Stimulated activated naive CD4-positive, alpha-beta T cell (primary cell): ENCODE data around the gene CDCP2.
"Not testable (repeated sequence)": the region's sequence is repeated elsewhere in the genome, so short reads cannot be mapped to it uniquely, and the experiment has no call there.

Source experiments
- DNase-seq, 6 experiments: peaks; one replicate each; lab custom pipeline; 2025; lab: John Stamatoyannopoulos, UW

Gene CDCP2

DNA sequence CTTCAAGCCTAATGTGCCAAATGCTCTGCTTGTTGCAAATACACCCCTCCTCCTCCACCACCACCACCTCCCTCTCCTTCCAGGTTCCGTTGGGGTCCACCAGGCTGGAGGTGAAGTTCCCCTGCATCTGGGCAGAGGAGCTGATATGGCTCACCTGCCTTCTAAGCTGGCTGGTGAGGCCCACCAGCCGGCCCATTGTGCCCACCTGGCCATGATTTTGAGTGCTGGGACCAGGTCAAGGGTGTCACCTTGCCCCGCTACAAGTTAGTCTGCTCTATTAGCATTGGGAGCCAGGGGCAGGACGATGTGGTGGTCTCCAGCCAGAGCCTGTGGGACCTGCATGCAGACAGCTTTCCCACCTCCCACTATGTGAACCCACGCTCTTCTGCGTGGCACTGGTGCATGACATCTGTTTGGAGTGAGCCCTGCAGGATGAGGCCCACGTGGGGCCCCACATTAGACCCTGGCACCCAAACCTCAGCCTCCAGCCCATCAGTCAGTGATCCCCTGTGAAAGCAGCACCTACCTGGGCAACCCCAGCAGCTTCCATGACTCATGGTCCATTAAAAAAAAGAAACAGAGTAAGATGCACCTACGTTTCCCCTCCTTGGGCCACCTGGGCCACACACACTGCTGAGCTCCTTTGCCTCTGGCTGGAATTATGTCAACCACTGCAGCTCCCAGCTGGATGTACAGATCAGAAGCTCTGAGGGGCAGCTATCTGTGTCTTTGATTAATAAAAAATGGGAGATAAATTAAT is 15.6 kb upstream of the CDCP2 start:
- DNase-seq: no peak

- no peak for DNase-seq
These were observed 14.8 kb upstream of the CDCP2 start for GRCh38 chr1:54167422-54168139.

DNA sequence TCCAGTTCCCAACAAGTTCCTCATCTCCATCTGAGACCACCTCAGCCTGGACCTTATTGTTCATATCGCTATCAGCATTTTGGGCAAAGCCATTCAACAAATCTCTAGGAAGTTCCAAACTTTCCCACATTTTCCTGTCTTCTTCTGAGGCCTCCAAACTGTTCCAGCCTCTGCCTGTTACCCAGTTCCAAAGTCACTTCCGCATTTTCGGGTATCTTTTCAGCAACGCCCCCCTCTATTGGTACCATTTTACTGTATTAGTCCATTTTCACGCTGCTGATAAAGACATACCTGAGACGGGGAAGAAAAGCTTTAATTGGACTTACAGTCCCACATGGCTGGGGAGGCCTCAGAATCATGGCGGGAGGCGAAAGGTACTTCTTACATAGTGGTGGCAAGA is 13.6 kb upstream of the CDCP2 start:
- DNase-seq: not testable (repeated sequence)

DNA sequence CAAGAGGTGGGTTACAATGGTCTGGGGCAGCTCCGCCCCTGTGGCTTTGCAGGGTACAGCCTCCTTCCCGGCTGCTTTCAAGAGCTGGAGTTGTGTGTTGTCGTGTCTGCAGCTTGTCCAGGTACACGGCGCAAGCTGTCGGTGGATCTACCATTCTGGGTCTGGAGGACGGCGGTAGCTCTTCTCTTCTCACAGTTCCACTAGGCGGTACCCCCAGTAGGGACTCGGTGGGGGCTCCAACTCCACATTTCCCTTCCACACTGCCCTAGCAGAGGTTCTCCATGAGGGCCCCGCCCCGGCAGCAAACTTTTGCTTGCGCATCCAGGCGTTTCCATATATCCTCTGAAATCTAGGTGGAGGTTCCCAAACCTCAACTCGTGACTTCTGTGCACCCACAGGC is 12.3 kb upstream of the CDCP2 start:
- DNase-seq: no peak

DNA sequence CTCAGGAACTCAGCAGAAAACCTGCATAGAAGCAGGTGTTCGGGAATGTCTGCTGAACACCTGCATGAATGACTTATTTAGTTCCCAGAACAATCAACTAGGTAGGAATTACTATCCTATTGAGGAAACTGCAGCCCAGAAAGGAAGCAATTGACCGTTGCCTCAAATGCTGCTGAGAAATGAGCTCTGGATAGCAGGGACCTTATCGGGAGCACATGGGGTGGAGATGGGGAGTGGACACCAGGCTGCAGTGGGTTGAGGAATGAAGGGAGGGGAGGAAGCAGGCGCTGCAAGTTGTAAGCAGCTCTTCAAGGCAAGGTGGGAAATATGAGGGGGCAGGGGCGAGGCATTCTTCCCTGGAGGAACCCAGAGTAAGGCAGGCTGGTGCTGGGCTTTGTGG is 10.8 kb upstream of the CDCP2 start:
- DNase-seq: no peak

DNA sequence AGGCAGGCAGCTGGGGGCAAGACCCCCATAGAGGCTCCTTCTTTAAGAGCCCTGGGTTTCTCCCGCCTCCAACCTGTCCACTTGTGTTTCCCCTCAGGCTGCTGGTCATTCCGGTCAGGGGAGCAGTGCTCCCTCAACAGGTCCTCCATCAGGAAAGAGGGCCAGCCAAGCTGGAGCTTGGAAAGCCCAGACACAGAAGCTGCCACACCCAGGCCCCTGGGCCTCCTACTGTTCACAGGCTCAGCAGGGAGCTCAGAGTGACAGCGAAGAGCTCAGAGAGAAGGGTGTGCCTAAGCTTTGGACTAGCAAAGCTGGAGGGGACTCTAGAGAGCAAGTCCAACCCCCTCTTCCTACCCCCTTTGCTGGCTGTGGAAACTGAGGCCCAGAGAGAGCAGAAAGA is 10.3 kb upstream of the CDCP2 start:
- no peak for DNase-seq

- DNase-seq: no peak
These were observed 8.8 kb upstream of the CDCP2 start for GRCh38 chr1:54161495-54162168.

DNA sequence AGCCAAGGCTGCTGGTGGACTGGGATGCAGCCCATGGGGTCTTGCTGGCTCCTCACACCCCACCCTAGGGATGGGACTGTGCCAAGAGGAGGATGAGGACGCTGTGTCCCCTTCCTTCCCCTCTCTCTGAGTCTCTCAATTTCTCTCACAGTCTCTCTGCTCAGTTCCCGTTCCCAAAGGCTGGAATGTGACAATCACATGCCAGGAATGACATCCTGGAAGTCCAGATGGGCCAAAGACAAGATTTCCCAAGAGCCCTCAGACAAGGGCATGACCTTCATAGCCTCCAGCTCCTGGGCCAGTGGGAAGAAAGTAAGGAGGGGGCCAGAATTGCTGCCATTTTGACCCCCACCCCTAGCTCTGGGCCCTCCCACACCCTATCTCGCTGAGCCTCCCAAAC is 7.6 kb upstream of the CDCP2 start:
- DNase-seq: no peak

GRCh38 chr1:54159733-54160316 is 7.0 kb upstream of the CDCP2 start:
- DNase-seq: no peak

- DNase-seq: no peak
These were observed 5.3 kb upstream of the CDCP2 start for GRCh38 chr1:54158071-54158470.

- no peak for DNase-seq
These were observed 4.6 kb upstream of the CDCP2 start for GRCh38 chr1:54157401-54157800.

DNA sequence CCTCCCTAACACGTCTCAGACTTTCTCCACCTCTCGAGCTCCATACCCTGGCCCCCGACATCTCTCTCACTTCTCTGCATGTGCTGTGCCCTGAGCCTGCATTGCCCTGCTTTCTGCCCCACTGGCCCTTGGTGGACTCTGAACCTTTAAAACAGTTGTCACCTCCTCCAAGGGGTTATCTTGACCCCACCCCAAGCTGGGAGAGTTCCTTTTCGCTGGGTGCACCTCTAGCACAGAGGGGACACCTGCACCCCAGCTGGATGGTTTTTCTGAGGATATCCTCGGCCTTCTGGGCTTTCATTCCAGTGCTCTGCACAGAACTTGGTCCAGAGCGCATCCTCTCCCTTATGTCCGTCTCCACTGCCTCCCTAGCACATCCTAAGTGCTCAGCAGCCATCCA is 4.2 kb upstream of the CDCP2 start:
- no peak for DNase-seq

DNA sequence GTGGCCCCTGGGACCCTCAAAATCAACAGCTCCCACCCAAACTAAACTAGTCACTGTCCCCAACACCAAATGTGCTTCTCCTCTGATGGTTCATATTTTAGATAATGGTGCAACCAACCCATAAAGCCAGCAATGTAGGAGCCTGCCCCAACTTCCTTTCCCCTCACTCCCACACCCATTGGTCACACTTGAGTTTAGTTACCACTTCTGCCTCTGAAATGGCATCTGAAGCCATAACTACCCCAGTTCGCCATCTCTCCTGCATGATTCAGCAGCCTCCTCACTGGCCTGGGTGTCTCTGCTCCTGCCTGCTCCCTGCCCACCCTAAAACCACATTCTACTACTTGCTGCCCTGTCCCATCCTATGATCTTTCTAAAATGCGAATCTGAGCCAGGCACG is 3.4 kb upstream of the CDCP2 start:
- DNase-seq: no peak

DNA sequence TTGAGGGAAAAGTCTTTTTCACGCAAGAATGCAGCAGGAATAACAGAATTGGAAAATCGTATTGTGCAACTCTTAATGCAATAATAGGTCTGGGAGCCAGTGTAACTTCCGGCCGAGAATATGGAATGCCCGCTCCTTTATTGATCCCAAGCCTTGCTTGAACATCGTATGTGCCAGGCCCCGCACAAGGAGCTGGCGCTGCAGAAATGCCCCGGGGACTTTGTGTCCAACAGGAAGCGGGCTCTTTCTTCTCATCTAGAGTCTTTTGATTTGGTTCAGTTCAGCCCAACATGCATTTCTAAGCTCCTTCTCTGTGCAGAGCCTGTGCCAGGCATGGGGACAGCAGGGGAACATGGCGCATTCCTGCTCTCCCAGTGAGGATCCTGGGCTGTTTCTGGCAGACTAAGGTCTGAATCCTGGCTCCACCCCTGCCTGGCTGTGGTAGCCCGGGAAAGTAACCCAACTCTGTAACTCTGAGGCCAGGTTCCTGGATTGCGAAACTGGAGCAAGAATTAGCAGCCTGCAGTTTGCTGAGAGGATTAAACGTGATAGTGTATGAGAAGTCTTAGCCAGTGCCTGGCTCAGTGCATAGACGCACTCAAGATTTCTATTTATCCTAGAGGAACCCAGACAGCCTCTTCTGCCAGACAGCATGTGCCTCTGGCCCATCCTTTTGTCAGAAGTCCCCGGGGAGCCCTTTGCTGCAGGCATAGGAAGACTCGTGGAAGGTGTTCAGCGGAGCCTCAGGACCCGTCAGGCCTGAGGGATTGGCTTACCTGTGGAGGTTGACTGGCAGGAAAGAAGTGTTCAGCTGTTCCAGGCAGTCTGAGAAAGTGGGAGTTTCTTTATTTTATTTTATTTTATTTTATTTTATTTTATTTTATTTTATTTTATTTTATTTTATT is 987 bp upstream of the CDCP2 start:
- no peak for DNase-seq

DNA sequence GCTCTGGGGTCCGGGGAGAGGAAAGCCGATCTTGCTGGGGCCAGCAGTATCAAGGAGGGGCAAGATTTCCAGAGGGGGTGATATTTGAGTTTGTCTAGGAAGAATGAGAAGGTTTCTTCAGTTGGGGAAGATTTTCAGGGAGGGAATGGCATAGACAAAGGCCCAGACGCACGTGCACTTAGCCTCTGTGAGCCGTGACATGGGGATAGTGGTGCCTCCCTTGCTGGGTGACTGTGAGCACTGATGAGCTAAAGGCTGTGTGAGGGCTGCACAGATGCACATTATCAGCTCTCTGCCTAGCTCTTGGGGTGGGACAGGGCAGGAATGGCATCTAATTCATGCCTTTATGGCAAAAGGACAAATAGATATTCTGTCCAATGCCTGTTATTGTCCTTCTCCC is 1.8 kb downstream of the CDCP2 start:
- DNase-seq: no peak

DNA sequence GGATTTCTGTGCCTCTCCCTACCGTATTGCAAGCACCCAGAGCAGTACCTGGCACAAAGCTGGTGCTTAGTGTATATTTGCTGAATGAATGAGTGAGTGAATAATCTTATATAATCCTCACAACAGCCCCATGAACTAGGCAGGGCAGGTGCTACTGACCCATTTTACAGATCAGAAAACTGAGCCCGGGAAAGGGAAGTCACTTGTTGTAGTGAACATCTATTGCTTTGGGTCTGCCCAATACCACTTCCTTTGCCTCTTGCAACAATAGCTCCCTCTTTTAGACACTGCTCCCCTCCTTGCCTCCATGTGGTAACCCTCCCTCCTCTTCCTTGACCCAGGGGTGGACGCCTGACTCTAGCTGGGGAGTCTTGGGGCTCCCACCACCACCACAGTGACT is 3.1 kb downstream of the CDCP2 start:
- no peak for DNase-seq

- no peak for DNase-seq
These were observed 8.4 kb downstream of the CDCP2 start for GRCh38 chr1:54144366-54144765.

DNA sequence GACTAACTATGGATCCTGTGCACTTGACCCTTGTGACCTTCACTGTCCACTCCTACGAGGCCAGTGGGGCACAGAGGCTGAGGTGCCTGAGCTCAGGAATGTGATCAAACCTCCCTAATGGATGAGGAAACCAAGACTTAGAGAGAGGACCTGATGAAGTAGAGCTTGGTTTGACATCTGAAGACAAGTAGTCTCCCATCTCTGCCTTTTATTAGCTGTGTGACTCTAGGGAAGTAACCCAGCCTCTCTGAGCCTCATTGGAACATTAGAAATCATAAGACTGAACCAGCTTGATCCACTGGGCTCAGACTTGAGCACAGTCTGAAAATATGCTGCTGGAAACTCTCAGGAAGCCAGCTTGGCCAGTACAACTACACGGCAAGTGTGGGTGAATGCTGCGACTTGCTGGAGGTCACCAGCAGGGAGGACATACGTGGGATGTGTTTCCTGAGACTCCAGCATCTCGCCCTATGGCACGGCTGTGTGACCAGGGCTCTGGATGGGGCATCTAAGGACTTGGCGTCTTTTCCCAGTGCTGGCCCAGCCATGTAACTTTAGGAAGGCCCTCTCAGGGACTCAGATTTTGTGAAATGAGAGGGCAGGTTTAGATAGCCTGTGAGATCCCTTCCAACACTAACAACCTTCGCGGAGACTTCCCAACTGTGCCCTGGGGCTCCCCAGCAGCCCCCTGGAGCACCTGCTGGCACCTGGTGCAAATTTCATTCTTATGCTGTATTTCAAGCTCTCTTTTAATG is 10.5 kb downstream of the CDCP2 start:
- no peak for DNase-seq

DNA sequence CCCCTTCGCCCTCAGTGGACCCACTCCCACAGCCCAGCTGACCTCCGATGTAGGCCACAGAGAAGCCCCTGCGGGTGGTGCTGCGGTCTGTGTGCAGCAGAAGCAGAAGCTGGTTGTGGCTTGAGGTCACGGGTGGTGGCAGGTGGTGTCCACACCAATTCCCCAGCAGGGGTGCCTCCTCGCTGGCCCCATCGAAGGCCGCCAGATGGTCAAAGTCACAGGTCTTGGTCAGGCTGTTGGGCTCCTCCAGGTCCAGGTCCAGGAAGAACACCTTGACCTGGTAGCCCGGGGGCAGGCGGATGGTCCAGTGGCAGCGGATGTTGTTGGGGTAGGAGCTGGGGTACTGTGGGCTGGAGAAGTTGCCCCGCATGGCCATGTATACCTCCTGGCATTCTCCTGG is 13.1 kb downstream of the CDCP2 start:
- DNase-seq: no peak

GRCh38 chr1:54138994-54139393 is 13.8 kb downstream of the CDCP2 start:
- DNase-seq: no peak

DNA sequence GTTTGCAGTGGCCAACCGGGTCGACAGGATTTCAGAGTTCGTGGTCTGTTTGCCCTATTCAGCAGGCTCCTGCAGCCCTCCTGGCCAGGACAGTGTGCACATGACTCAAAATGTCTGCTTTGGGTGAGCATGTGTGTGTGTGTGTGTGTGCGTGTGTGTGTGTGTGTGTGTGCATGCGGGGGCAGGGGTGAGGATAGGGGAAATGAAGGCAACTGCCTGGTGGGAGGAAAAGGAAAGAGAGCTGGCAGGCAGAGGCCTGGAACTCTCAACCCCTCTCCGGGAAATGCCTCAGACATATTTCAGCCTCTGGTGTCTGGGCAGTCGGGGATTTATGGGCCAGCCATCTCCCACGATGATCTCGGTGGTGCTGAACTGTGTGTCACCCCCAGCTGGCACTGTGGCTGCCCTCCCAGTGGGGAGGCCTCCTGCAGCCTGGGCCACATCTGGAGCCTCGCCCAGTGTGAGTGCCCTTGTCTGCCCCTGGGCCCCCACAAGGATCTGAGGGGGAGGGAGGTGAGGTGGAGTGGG is 15.2 kb downstream of the CDCP2 start:
- no peak for DNase-seq
